HFF-Myc (cell line): ENCODE measurements around the gene RNASE11.

Source experiments
- DNase-seq: peaks from one replicate; pipeline ENCODE4 v3.0.0-alpha.2; 2011; ENCODE audit warnings: low read depth; ENCODE audit errors: extremely low read depth
- H3K4me3 ChIP-seq: replicated peaks from 2 replicates; pipeline ENCODE4 v1.5.1; 2011; ENCODE audit warnings: low read depth, mild to moderate bottlenecking, control low read depth, low read length
- CTCF ChIP-seq: IDR thresholded peaks from 2 replicates; pipeline ENCODE4 v1.5.1; 2012; ENCODE audit warnings: mild to moderate bottlenecking, low read depth, low read length, control low read depth; ENCODE audit errors: missing control alignments

RNASE11 gene

DNA sequence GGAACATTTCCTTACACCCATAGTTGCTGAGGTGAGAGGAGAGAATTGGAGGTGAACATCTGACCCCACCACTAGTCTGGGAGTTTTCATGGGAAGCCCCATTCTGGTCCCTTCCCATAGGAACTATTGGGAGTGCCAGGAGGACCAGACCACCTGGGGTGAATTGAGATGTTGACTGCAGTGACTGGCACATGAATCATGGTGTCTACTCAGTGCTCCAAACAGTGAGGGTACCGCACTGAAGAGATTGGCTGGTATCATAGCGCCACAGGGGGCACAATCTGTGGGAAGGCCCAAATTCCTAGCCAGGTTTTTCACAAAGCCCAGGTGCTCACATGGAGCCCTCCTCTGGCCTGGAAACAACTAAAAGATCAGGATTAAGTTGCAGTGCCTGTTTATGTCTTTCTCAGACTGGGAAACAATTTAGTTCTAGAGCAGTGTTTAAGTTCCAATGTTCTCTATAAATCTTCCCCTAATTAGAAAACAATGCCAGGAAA lies 23.3 kb downstream of the RNASE11 start:
- H3K4me3 ChIP-seq: no peak overlapping the region
- DNase-seq: no peak
- TF ChIP-seq CTCF: no peak

DNA sequence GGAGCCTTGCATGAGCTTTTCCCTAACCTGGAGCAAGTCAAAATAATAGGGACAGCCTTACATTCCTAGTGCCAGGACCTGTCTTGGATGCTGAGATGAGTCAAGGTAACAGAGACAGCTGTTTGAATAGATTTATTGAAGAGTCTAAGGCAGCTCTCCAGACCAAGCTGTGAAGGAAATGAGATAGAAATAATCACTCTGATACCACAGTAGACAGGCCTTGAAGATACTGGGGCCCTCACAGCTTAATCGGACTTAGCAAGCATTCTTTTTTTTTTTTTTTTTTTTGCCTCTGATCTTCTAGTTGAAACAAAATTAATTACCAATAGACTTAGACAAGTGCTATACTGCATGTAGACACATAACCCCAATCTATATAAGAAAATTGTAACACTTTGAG lies 23.8 kb downstream of the RNASE11 start:
- no peak for DNase-seq
- no peak overlapping the region for H3K4me3 ChIP-seq
- no peak for TF ChIP-seq CTCF

DNA sequence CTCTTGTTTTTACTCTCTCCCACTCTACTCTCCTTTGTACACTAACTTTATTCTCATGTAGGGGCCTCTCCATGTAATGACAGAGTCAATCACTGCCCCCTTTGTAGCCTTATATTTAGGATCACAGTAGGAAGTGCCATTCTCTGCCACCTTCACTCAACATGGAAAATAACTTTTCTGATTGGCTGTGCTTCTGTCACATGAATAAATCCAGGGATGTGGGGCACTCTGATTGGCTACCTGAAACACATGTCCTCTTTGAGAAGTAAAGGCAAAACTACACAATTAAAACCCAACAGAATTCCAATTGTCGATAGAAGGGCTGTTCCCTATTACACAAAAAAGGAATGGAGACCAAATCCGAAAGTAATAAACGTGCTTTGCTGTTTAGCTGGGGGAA lies 26.8 kb downstream of the RNASE11 start, which contains the start of gene RNASE9:
Gene RNASE9, minus strand, starts transcription at position 87 of the 400 bp plus-strand sequence.
- TF ChIP-seq CTCF: no peak
- H3K4me3 ChIP-seq: no peak within 1 kb of the TSS
- no peak for DNase-seq

DNA sequence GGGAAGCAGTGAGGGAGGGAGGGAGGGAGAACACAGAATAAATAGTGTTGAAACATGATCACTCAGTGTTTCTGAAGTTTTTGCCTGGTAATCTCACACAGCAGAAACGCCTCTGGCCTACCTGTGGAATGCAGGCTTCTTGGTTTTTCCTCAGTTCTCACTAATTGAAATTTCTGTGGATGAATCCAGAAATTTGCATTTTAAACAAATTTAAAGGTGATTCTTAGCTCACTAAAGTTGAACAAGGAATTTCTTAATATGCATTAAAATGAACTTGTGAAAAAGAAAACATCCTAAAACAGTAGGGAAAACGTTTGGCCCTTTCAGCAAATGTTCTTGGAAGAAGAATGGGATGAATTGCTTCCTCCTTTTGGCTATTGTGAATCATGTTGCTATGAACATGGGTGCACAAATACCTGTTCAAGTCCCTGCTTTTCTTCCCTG lies 28.3 kb downstream of the RNASE11 start:
- DNase-seq: no peak
- no peak for TF ChIP-seq CTCF
- no peak overlapping the region for H3K4me3 ChIP-seq

GRCh38 chr14:20557212-20557542 lies 30.6 kb downstream of the RNASE11 start:
- no peak for TF ChIP-seq CTCF
- DNase-seq: no peak
- H3K4me3 ChIP-seq: no peak overlapping the region

DNA sequence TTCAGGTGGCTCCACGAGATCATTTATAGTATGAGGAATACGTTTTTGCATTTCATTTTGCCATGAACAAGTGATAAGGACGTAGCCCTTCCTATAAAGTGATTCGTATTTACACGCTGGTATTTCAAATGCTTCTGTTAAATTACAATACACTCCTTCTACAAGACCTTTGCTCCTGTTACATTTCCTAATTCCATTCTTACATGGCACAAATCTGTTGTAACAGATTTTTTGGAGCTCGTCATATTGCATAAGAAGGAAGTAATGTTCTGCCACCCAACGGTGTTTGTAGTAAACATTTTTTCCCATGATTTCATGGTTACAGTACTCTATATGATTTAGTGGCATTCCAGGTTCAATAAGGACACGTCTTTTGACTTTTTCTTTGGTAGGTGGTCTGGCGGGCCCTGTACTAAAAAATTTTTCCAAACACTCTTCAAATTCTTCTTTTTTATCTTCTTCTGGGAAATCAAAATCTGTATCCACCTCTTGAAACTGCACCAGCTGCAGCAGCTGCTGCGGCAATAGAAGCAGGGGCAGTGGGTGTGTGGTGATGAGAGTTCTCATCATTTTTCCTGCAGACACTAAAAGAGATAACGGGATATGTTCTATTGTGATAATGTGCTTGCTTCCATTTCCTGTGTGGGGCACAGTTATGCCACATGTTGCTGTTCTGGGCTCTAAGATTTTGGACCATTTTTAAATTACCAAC lies 31.1 kb downstream of the RNASE11 start:
- DNase-seq: no peak
- TF ChIP-seq CTCF: no peak
- H3K4me3 ChIP-seq: no peak overlapping the region

DNA sequence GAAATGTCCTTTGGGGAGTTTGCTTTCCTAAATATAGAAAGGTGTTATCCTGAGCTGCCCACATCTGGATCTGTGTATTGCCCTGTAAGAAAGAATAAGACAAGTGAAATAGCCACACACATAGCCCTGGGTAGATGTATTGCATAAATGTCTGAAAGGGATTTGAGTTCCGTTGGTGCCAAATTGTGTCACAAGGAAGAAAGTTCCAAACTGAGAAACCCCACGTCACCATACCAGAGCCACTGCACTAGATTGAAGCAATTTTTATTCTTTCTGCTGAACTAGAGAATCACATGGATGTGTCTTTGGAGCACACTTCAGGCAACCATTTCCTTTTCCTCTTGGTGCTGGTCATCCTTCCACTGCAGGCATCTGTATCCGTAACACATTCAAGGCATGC lies 32.0 kb downstream of the RNASE11 start:
- no peak for TF ChIP-seq CTCF
- no peak overlapping the region for H3K4me3 ChIP-seq
- DNase-seq: no peak
